H9 (cell line): ENCODE measurements around the gene RABL6. TPM values are rescaled to one million over a fixed set of nuclear protein-coding genes. Genes with fewer than 3 reads are reported as not detected.
A peak's percentile ranks its signal among the peaks of the same experiment; 100 is the strongest.
"Not testable (repeated sequence)": the region's sequence is repeated elsewhere in the genome, so short reads cannot be mapped to it uniquely, and the experiment has no call there.

ENCODE experiments used
- DNase-seq: peaks from one replicate; pipeline ENCODE4 v3.0.0-alpha.2; 2017
- H2AFZ ChIP-seq: one replicate; pipeline ENCODE4 v1.6.1; 2013; ENCODE audit warnings: mild to moderate bottlenecking, low read length, control low read depth, moderate library complexity
- H2AK5ac ChIP-seq: 2 replicates; pipeline ENCODE4 v1.6.1; 2013; ENCODE audit warnings: low read length, control low read depth, mixed read lengths; ENCODE audit not compliant: insufficient read length
- H2BK120ac ChIP-seq: one replicate; pipeline ENCODE4 v1.6.1; 2013; ENCODE audit warnings: low read depth, mild to moderate bottlenecking, low read length, control low read depth, inconsistent platforms; ENCODE audit not compliant: poor library complexity, severe bottlenecking
- H2BK12ac ChIP-seq: 2 replicates; pipeline ENCODE4 v1.6.1; 2013; ENCODE audit warnings: low read length, control low read depth, mixed read lengths, low read depth; ENCODE audit not compliant: insufficient read length
- H2BK15ac ChIP-seq: 2 replicates; pipeline ENCODE4 v1.6.1; 2013; ENCODE audit warnings: low read depth, low read length, control low read depth
- H2BK20ac ChIP-seq: one replicate; pipeline ENCODE4 v1.6.1; 2013; ENCODE audit warnings: low read depth, mild to moderate bottlenecking, low read length, control low read depth, inconsistent platforms; ENCODE audit not compliant: poor library complexity, severe bottlenecking
- H2BK5ac ChIP-seq: 2 replicates; pipeline ENCODE4 v1.6.1; 2013; ENCODE audit warnings: low read length, control low read depth, mixed read lengths; ENCODE audit not compliant: insufficient read length
- H3K14ac ChIP-seq: 2 replicates; pipeline ENCODE4 v1.6.1; 2013; ENCODE audit warnings: low read length, control low read depth; ENCODE audit not compliant: insufficient read depth
- H3K18ac ChIP-seq: 2 replicates; pipeline ENCODE4 v1.6.1; 2013; ENCODE audit warnings: low read depth, mild to moderate bottlenecking, mixed read lengths, low read length, control low read depth; ENCODE audit not compliant: insufficient read length
- H3K23ac ChIP-seq: 2 replicates; pipeline ENCODE4 v1.6.1; 2013; ENCODE audit warnings: low read length, control low read depth, mixed read lengths, low read depth; ENCODE audit not compliant: insufficient read length
- H3K23me2 ChIP-seq: 2 replicates; pipeline ENCODE4 v1.6.1; 2013; ENCODE audit warnings: low read depth, mild to moderate bottlenecking, mixed read lengths, low read length, control low read depth; ENCODE audit not compliant: insufficient read length, poor library complexity, severe bottlenecking
- H3K27ac ChIP-seq: 2 replicates; pipeline ENCODE4 v1.5.1; 2013; ENCODE audit warnings: low read length, control low read depth, mixed read lengths, low read depth; ENCODE audit not compliant: insufficient read length
- H3K27me3 ChIP-seq: 2 replicates; pipeline ENCODE4 v1.6.1; 2013; ENCODE audit warnings: low read length, control low read depth, inconsistent platforms; ENCODE audit not compliant: insufficient read depth
- H3K4ac ChIP-seq: 2 replicates; pipeline ENCODE4 v1.6.1; 2013; ENCODE audit warnings: low read depth, mild to moderate bottlenecking, control low read depth, inconsistent platforms, low read length, moderate library complexity
- H3K4me1 ChIP-seq: 2 replicates; pipeline ENCODE4 v1.6.1; 2013; ENCODE audit warnings: low read length, control low read depth, inconsistent platforms; ENCODE audit not compliant: insufficient read depth
- H3K4me2 ChIP-seq: 2 replicates; pipeline ENCODE4 v1.6.1; 2013; ENCODE audit warnings: low read length, control low read depth, mixed read lengths; ENCODE audit not compliant: insufficient read length, insufficient read depth
- H3K56ac ChIP-seq: 2 replicates; pipeline ENCODE4 v1.6.1; 2013; ENCODE audit warnings: low read depth, mild to moderate bottlenecking, mixed read lengths, low read length, control low read depth; ENCODE audit not compliant: insufficient read length
- H3K79me1 ChIP-seq: 2 replicates; pipeline ENCODE4 v1.6.1; 2013; ENCODE audit warnings: low read depth, mild to moderate bottlenecking, moderate library complexity, low read length, control low read depth, inconsistent platforms; ENCODE audit not compliant: insufficient read depth, poor library complexity, severe bottlenecking
- H3K79me2 ChIP-seq: 2 replicates; pipeline ENCODE4 v1.6.1; 2013; ENCODE audit warnings: low read length, control low read depth, inconsistent platforms; ENCODE audit not compliant: insufficient read depth
- H3K9ac ChIP-seq: 2 replicates; pipeline ENCODE4 v1.6.1; 2013; ENCODE audit warnings: low read length, control low read depth, mixed read lengths; ENCODE audit not compliant: insufficient read length; ENCODE audit errors: extremely low read depth
- H3K9me3 ChIP-seq: one replicate; pipeline ENCODE4 v1.6.1; 2013; ENCODE audit warnings: low read depth, low read length, inconsistent platforms; ENCODE audit not compliant: control insufficient read depth
- H3T11ph ChIP-seq: one replicate; pipeline ENCODE4 v1.6.1; 2013; ENCODE audit warnings: mild to moderate bottlenecking, low read length, control low read depth, inconsistent platforms
- H4K20me1 ChIP-seq: one replicate; pipeline ENCODE4 v1.6.1; 2013; ENCODE audit not compliant: control insufficient read depth, insufficient read length, insufficient read depth
- H4K5ac ChIP-seq: 2 replicates; pipeline ENCODE4 v1.6.1; 2013; ENCODE audit warnings: low read depth, mild to moderate bottlenecking, mixed read lengths, low read length, control low read depth; ENCODE audit not compliant: insufficient read length
- H4K8ac ChIP-seq: replicated peaks from 2 replicates; pipeline ENCODE4 v1.6.1; 2013; ENCODE audit warnings: low read length, control low read depth, mixed read lengths, low read depth; ENCODE audit not compliant: insufficient read length
- H4K91ac ChIP-seq: 2 replicates; pipeline ENCODE4 v1.6.1; 2013; ENCODE audit warnings: low read depth, mild to moderate bottlenecking, moderate library complexity, mixed read lengths, low read length, control low read depth; ENCODE audit not compliant: insufficient read length
- H3K27ac Mint-ChIP-seq, 3 experiments: 2 replicates in 2 of 3; 3 replicates in 1 of 3; pipeline ENCODE4 v1.8.0; 2020 to 2021; ENCODE audit warnings: mixed read lengths in 3 of 3, mild to moderate bottlenecking in 1 of 3, moderate library complexity in 1 of 3
- H3K27me3 Mint-ChIP-seq: 2 replicates; pipeline ENCODE4 v1.8.0; 2021; ENCODE audit warnings: low read depth, mild to moderate bottlenecking, moderate library complexity, mixed read lengths
- H3K36me3 Mint-ChIP-seq, 3 experiments: 2 replicates in 2 of 3; 3 replicates in 1 of 3; pipeline ENCODE4 v1.8.0; 2020 to 2021; ENCODE audit warnings: low read depth in 3 of 3, mixed read lengths in 3 of 3; ENCODE audit not compliant: insufficient read depth in 1 of 3
- H3K4me1 Mint-ChIP-seq, 2 experiments: 2 replicates each; pipeline ENCODE4 v1.8.0; 2020; ENCODE audit warnings: mixed read lengths in 2 of 2
- H3K4me3 Mint-ChIP-seq, 2 experiments: 2 replicates in 1 of 2; 3 replicates in 1 of 2; pipeline ENCODE4 v1.8.0; 2020 to 2021; ENCODE audit warnings: mild to moderate bottlenecking in 2 of 2, mixed read lengths in 2 of 2, moderate library complexity in 1 of 2
- H3K9me3 Mint-ChIP-seq, 2 experiments: 2 replicates in 1 of 2; 3 replicates in 1 of 2; pipeline ENCODE4 v1.8.0; 2020; ENCODE audit warnings: mild to moderate bottlenecking in 2 of 2, mixed read lengths in 2 of 2, moderate library complexity in 1 of 2
- CTCF ChIP-seq: fragments of 200-600 bp; sonication (generic); conservative IDR thresholded peaks from 3 replicates; pipeline ENCODE4 v1.8.0; 2021; ENCODE audit warnings: antibody characterized with exemption, mild to moderate bottlenecking
- WGBS: extraction: QIAGEN DNeasy Blood & Tissue Kit; methylation state at CpG from one replicate; pipeline ENCODE4 v1.1.7; 2013; ENCODE audit warnings: missing lambda C conversion rate, low lambda C conversion rate, mixed read lengths; ENCODE audit not compliant: insufficient read length; ENCODE audit errors: extremely low coverage; 5-methylcytosine and 5-hydroxymethylcytosine counted together
- total RNA-seq: library from RNA; stranded (reverse); gene quantifications from 2 replicates; pipeline ENCODE4 v1.2.1, GENCODE V29; 2021

Gene RABL6
- total RNA-seq, 1 experiment from 2014 or later, result 108 TPM

DNA sequence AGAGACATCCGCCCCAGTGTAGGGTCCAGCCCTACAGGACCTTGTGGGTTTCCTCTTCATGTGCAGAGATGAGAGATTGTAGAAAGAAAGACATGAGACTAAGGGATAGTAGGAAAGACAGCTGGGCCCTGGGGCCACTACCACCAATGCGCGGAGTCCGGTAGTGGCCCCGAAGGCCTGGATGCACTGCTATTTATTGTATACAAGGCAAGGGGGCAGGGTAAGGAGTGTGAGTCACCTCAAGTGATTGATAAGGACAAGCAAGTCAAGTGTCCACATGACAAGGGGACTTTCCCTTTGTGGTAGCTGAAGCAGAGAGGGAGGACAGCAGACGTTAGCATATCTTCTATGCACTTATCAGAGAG lies 22.8 kb upstream of the RABL6 start:
- no peaks in the 10 kb centered on the region for H4K20me1 ChIP-seq
- H3K9me3 ChIP-seq, result no peaks in the 10 kb centered on the region
- no peaks in the 10 kb centered on the region for H3K27me3 ChIP-seq
- H3K79me2 ChIP-seq, result no peaks in the 10 kb centered on the region
- H3K4ac ChIP-seq, result no peak overlapping the region
- H4K5ac ChIP-seq, result no peak overlapping the region
- no peak overlapping the region for H3K56ac ChIP-seq
- H3K9me3 Mint-ChIP-seq, result no peaks in the 10 kb centered on the region
- H3K4me1 ChIP-seq, result no peaks in the 10 kb centered on the region
- H3K4me3 Mint-ChIP-seq, result no peak overlapping the region
- H3K14ac ChIP-seq, result no peak overlapping the region
- no peak overlapping the region for H3K23ac ChIP-seq
- H2AK5ac ChIP-seq, result no peak overlapping the region
- no peak overlapping the region for H2BK20ac ChIP-seq
- H2BK15ac ChIP-seq, result no peak overlapping the region
- no peak overlapping the region for H3K9ac ChIP-seq
- no peak overlapping the region for H2AFZ ChIP-seq
- WGBS, result no CpG with 5 or more reads among the region's 6 CpGs
- peak overlapping the region in 1 of 3 experiments; percentile 32; a peak in 1 of 7 replicates for H3K27ac Mint-ChIP-seq
- no peak overlapping the region for H2BK5ac ChIP-seq
- H3K4me2 ChIP-seq, result no peak overlapping the region
- no peaks in the 10 kb centered on the region for H3K36me3 Mint-ChIP-seq
- peaks cover 30% of the 10 kb centered on the region for H3K27me3 Mint-ChIP-seq
- no peak overlapping the region for H3T11ph ChIP-seq
- no peak overlapping the region for H3K27ac ChIP-seq
- no peak overlapping the region for H4K91ac ChIP-seq
- no peaks in the 10 kb centered on the region for H3K79me1 ChIP-seq
- no peak overlapping the region for H3K18ac ChIP-seq
- DNase-seq, result no peak
- no peak overlapping the region for H2BK12ac ChIP-seq
- no peaks in the 10 kb centered on the region for H3K23me2 ChIP-seq
- no peak overlapping the region for H2BK120ac ChIP-seq
- H3K4me1 Mint-ChIP-seq, result peaks cover 5 to 13% of the 10 kb centered on the region in 2 experiments
- no peak overlapping the region for H4K8ac ChIP-seq
- no peak for TF ChIP-seq CTCF

DNA sequence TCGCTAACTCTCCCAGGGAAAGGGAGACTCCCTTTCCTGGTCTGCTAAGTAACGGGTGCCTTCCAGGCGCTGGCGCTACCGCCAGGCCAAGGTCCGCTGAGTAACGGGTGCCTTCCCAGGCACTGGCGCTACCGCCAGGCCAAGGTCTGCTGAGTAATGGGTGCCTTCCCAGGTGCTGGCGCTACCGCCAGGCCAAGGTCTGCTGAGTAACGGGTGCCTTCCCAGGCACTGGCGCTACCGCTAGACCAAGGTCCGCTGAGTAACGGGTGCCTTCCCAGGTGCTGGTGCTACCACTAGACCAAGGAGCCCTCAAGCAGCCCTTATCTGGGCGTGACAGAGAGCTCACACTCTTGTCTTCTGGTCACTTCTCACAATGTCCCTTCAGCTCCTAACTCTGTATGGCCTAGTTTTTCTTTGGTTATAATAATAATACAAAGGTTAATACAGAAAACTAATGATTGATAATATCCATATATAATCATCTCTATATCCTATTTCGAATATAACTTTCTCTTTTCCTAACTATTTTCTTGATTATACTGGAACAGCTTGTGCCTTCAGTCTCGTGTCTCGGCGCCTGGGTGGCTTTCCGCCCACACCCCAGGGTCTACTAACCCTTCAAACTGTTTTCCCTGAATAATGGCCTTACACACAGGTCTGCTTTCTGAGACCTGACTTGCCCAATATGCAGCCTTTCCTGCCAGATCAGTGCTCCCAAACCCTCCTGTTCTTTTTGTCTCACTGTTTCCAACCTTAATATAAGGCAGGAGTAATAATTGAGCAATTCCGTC lies 22.0 kb upstream of the RABL6 start:
- not testable (repeated sequence) for H3K14ac ChIP-seq, H3K4me3 Mint-ChIP-seq, H2BK120ac ChIP-seq, H3K9me3 ChIP-seq, H3K23ac ChIP-seq, H3K18ac ChIP-seq, H3K4me2 ChIP-seq, H4K5ac ChIP-seq, H2BK5ac ChIP-seq, H3K79me1 ChIP-seq, H4K20me1 ChIP-seq, H3K23me2 ChIP-seq, H4K8ac ChIP-seq, H3K79me2 ChIP-seq, H3K36me3 Mint-ChIP-seq, H3T11ph ChIP-seq, H3K4ac ChIP-seq, H2BK12ac ChIP-seq, H3K56ac ChIP-seq, H2AK5ac ChIP-seq, DNase-seq, H4K91ac ChIP-seq, H3K27ac Mint-ChIP-seq, H3K4me1 ChIP-seq, H3K27me3 ChIP-seq, H3K9ac ChIP-seq, H2BK15ac ChIP-seq, H2AFZ ChIP-seq, H2BK20ac ChIP-seq, H3K9me3 Mint-ChIP-seq, H3K27ac ChIP-seq
- H3K4me1 Mint-ChIP-seq, result peaks cover 8 to 17% of the 10 kb centered on the region in 2 experiments
- H3K27me3 Mint-ChIP-seq, result peaks cover 22% of the 10 kb centered on the region
- no CpG with 5 or more reads among the region's 23 CpGs for WGBS
